OCI-M2 (cell line): ENCODE results near the gene RHO.

Experiments
- DNase-seq: peaks from one replicate; lab custom pipeline; 2025; ENCODE audit not compliant: unreplicated experiment; lab: John Stamatoyannopoulos, UW

The RHO gene

DNA sequence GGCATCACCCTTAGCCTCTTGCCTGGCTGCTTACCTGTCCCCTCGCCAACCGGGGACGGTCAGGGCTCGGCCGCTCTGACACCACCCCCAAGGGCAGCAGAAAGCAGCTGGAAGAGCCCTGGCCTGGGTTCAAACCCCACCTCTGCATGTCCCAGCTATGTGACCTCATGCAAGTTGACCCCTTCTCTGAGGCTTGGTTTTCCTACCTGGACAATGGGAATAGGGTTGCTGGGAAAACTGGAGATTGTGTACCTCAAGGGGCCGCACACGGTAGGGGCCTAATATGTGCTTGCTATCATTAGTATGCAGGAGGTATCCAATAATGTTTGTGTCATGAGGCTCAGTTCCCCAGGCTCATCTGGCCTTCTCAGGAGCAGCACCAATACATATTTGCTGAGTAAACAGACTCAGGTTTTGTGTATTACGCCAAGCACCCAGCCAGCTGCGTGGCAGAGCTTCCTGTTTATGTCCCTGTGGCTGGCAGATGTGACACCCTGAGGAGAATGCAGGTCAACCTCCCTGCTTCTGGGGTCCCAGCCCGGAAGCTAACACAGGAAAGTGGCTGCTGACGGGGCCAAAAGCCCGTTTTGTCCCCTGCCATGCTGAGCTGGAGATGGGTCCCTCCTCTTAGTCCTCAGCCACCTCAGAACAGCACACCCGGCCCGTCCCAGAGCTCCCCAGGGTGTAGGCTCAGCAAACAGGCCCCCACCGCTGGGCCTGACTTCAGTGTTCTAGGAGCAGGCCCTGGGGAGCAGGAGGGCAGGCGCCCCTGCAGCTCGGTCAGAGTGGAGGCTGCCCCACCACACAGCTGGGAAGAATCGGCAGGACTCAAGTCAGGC is 48.3 kb downstream of the RHO start:
- no peak for DNase-seq

- DNase-seq, result no peak
Measured at GRCh38 chr3:129577366-129577765, 48.9 kb downstream of the RHO start.

DNA sequence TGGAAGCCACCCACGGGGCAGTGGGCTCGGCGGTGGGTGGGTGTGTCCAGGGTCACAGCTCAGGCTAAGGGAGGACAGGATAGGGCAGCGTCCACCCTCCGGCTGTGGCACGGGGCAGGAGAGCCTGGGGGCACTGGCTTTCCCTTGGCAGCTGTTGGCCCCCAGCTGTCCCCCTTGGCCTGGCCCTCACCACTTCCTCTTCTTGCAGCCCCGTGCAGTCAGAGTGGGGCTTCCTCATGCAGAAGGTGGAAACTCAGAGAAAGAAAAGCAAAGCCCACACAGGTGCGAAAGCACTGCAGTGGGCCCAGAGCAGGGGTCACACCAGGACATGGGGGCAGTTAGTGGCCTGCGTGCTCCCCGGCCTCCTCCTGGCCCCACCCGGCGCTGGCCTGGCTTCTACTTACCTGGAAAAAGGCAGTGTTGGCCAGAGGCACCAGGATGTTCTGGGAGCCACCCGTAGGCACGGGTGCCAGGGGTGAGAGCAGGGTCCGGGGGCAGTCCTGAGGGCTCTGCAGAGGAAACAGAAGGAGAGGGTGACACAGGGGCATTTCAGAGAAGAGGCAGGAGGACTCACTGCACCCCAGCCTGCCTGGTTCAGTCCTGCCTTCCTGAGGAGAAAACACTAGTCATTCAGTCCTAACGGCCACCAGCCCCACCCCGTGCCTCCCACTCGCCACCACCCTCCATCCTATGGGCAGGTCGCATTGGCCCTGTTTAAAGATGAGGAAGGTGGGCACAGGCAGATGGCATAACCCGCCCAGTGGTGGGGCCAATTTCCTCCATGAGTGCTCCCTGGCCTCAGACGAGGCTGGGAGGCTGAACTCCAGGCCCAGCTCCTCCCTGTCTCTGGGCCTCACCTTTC is 49.7 kb downstream of the RHO start:
- DNase-seq, result no peak

GRCh38 chr3:129579991-129580390 is 51.6 kb downstream of the RHO start:
- DNase-seq, result no peak

GRCh38 chr3:129581623-129582022 is 53.2 kb downstream of the RHO start:
- no peak for DNase-seq

DNA sequence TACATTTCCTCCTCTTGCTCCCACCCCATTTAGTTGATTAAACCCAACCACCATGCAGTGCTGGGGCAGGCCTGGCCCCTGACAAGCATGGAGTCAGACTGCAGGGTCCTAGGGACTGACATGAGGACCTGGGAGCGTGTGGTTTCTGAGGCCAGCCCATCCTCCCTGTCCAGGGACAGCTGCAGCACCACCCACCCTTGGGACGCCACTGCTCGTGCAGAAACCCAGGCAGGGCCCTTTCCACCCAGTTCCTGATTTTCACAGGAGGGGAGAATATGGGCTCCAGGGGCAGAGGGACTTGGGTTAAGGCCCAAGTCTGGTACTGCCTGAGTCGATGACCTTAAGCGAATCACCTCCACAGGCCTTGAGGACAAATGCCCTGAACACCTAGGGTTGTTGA is 54.4 kb downstream of the RHO start:
- DNase-seq, result no peak

DNA sequence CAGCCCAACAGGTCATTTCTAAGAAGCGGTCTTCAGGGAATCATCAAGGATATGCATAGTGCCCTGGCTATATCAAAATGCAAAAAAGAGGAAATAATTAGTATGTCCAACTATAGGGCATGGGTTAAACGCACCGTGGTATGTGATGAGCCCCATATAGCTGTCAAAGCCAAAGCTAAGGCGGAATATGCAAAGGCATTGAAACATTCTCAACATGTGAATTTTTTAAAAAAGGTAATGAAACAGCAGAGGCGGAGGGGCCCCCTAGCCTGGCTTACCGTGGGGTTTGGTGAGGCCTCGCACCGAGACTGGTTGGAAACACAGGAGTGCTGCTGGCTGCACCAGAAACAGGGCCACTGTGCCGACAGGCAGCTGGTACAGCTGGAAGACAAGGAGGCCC is 54.9 kb downstream of the RHO start:
- DNase-seq, result no peak

- DNase-seq, result no peak
Measured at GRCh38 chr3:129584631-129585030, 56.2 kb downstream of the RHO start.
